ENCODE results near the gene MOV10L1.

The MOV10L1 gene

GRCh38 chr22:50091092-50091768 is 1.4 kb downstream of the MOV10L1 start:
- peaks cover 21% of the 10 kb centered on the region for H3K9me3 Mint-ChIP-seq
- CTCF ChIA-PET = no interaction called here
- H3K4me1 Mint-ChIP-seq = no peaks in the 10 kb centered on the region
- no peak overlapping the region for H3K27ac Mint-ChIP-seq
- no peak overlapping the region for H3K4me3 Mint-ChIP-seq
- H3K36me3 Mint-ChIP-seq = peaks cover 9% of the 10 kb centered on the region
- H3K27me3 Mint-ChIP-seq = peaks cover 22% of the 10 kb centered on the region
- no peak for DNase-seq

- H3K4me1 Mint-ChIP-seq = no peaks in the 10 kb centered on the region
- no peak overlapping the region for H3K4me3 Mint-ChIP-seq
- DNase-seq = no peak
- H3K27me3 Mint-ChIP-seq = peaks cover 33% of the 10 kb centered on the region
- H3K36me3 Mint-ChIP-seq = peaks cover 3% of the 10 kb centered on the region
- peaks cover 13% of the 10 kb centered on the region for H3K9me3 Mint-ChIP-seq
- no peak overlapping the region for H3K27ac Mint-ChIP-seq
- CTCF ChIA-PET = no interaction called here
Measured at GRCh38 chr22:50092342-50092741, 2.5 kb downstream of the MOV10L1 start.

GRCh38 chr22:50098052-50098451 is 8.2 kb downstream of the MOV10L1 start:
- no peaks in the 10 kb centered on the region for H3K36me3 Mint-ChIP-seq
- peaks cover 42% of the 10 kb centered on the region for H3K27me3 Mint-ChIP-seq
- H3K27ac Mint-ChIP-seq = no peak overlapping the region
- CTCF ChIA-PET = no interaction called here
- peaks cover 6% of the 10 kb centered on the region for H3K4me1 Mint-ChIP-seq
- no peak for DNase-seq
- no peak overlapping the region for H3K4me3 Mint-ChIP-seq
- no peaks in the 10 kb centered on the region for H3K9me3 Mint-ChIP-seq

- no peak overlapping the region for H3K4me3 Mint-ChIP-seq
- no peak for DNase-seq
- CTCF ChIA-PET = interaction anchor here (1.3 kb wide), 1 partner anchor 10 kb away, joined by 3 read pairs; no protein-coding TSS in a partner anchor
- no peak overlapping the region for H3K27ac Mint-ChIP-seq
- H3K9me3 Mint-ChIP-seq = no peaks in the 10 kb centered on the region
- H3K36me3 Mint-ChIP-seq = no peaks in the 10 kb centered on the region
- peaks cover 24% of the 10 kb centered on the region for H3K27me3 Mint-ChIP-seq
- H3K4me1 Mint-ChIP-seq = peaks cover 23% of the 10 kb centered on the region
Measured at GRCh38 chr22:50101870-50102565, 12.2 kb downstream of the MOV10L1 start.

GRCh38 chr22:50102946-50103345 is 13.1 kb downstream of the MOV10L1 start:
- Mint-ChIP-seq H3K9me3 (no peaks in the 10 kb centered on the region), H3K27me3 (peaks cover 22% of the 10 kb centered on the region), H3K36me3 (no peaks in the 10 kb centered on the region), H3K4me3 (no peak overlapping the region), H3K4me1 (peaks cover 23% of the 10 kb centered on the region), H3K27ac (no peak overlapping the region)
- CTCF ChIA-PET = no interaction called here
- no peak for DNase-seq

GRCh38 chr22:50104141-50104544 is 14.3 kb downstream of the MOV10L1 start:
- no peak for DNase-seq
- no peak overlapping the region for H3K4me3 Mint-ChIP-seq
- CTCF ChIA-PET = no interaction called here
- no peaks in the 10 kb centered on the region for H3K9me3 Mint-ChIP-seq
- peaks cover 23% of the 10 kb centered on the region for H3K4me1 Mint-ChIP-seq
- H3K36me3 Mint-ChIP-seq = no peaks in the 10 kb centered on the region
- peaks cover 27% of the 10 kb centered on the region for H3K27me3 Mint-ChIP-seq
- H3K27ac Mint-ChIP-seq = no peak overlapping the region

- Mint-ChIP-seq H3K36me3 (no peaks in the 10 kb centered on the region), H3K4me1 (peaks cover 23% of the 10 kb centered on the region), H3K27ac (peak overlapping the region; percentile 78)
Measured at GRCh38 chr22:50105208-50106100, 15.6 kb downstream of the MOV10L1 start.

GRCh38 chr22:50107529-50107928 is 17.7 kb downstream of the MOV10L1 start:
- Mint-ChIP-seq H3K36me3 (no peaks in the 10 kb centered on the region), H3K27me3 (peaks cover 17% of the 10 kb centered on the region), H3K4me1 (peaks cover 30% of the 10 kb centered on the region), H3K4me3 (no peak overlapping the region), H3K9me3 (no peaks in the 10 kb centered on the region), H3K27ac (no peak overlapping the region)
- DNase-seq = no peak
- CTCF ChIA-PET = no interaction called here

More at GRCh38 chr22:50105208-50106100, 15.6 kb downstream of the MOV10L1 start:
- peak; percentile 56 for DNase-seq
- H3K27me3 Mint-ChIP-seq = peaks cover 24% of the 10 kb centered on the region
- CTCF ChIA-PET = no interaction called here
- H3K9me3 Mint-ChIP-seq = no peaks in the 10 kb centered on the region
- peak overlapping the region; percentile 40 for H3K4me3 Mint-ChIP-seq

- no peaks in the 10 kb centered on the region for H3K9me3 Mint-ChIP-seq
- H3K4me1 Mint-ChIP-seq = peaks cover 19% of the 10 kb centered on the region
- DNase-seq = no peak
- CTCF ChIA-PET = no interaction called here
- no peak overlapping the region for H3K27ac Mint-ChIP-seq
- H3K27me3 Mint-ChIP-seq = peaks cover 38% of the 10 kb centered on the region
- H3K36me3 Mint-ChIP-seq = no peaks in the 10 kb centered on the region
- H3K4me3 Mint-ChIP-seq = no peak overlapping the region
Measured at GRCh38 chr22:50111056-50111455, 21.2 kb downstream of the MOV10L1 start.

- H3K27ac Mint-ChIP-seq = peak overlapping the region; percentile 33
- no peaks in the 10 kb centered on the region for H3K9me3 Mint-ChIP-seq
- H3K36me3 Mint-ChIP-seq = no peaks in the 10 kb centered on the region
- H3K27me3 Mint-ChIP-seq = peaks cover 45% of the 10 kb centered on the region
- H3K4me3 Mint-ChIP-seq = no peak overlapping the region
- CTCF ChIA-PET = interaction anchor here (0.7 to 1.3 kb wide), 2 partner anchors 11 to 82 kb away, joined by 3 read pairs; no protein-coding TSS in a partner anchor
- H3K4me1 Mint-ChIP-seq = peaks cover 19% of the 10 kb centered on the region
- DNase-seq = peak; percentile 30
Measured at GRCh38 chr22:50112151-50113118, 22.6 kb downstream of the MOV10L1 start.

- Mint-ChIP-seq H3K27me3 (peaks cover 55% of the 10 kb centered on the region), H3K9me3 (no peaks in the 10 kb centered on the region), H3K4me3 (no peak overlapping the region), H3K27ac (no peak overlapping the region), H3K36me3 (no peaks in the 10 kb centered on the region), H3K4me1 (peaks cover 19% of the 10 kb centered on the region)
- no peak for DNase-seq
- CTCF ChIA-PET = no interaction called here
Measured at GRCh38 chr22:50114221-50115021, 24.6 kb downstream of the MOV10L1 start.

GRCh38 chr22:50115693-50116092 is 25.9 kb downstream of the MOV10L1 start:
- CTCF ChIA-PET = interaction anchor here (0.6 kb wide), 1 partner anchor 26 kb away, joined by 3 read pairs; no protein-coding TSS in a partner anchor
- Mint-ChIP-seq H3K9me3 (no peaks in the 10 kb centered on the region), H3K36me3 (no peaks in the 10 kb centered on the region), H3K27me3 (peaks cover 65% of the 10 kb centered on the region), H3K27ac (no peak overlapping the region), H3K4me3 (no peak overlapping the region), H3K4me1 (peaks cover 19% of the 10 kb centered on the region)
- no peak for DNase-seq

All from activated naive CD4-positive, alpha-beta T cell treated with anti-CD3 and anti-CD28 coated beads, Interleukin-2, amount 10 ng/mL, durations not matched to agents 7 days and 5 days (primary cell).